GM21423 (cell line): ENCODE data around the gene ANKRD18B.
"Not testable (repeated sequence)": the region's sequence is repeated elsewhere in the genome, so short reads cannot be mapped to it uniquely, and the experiment has no call there.

ENCODE experiments used
- ATAC-seq: cut with Tn5 transposase; IDR thresholded peaks from one replicate; pipeline ENCODE4 v1.9.1; 2021; ENCODE audit warnings: mild to moderate bottlenecking, moderate library complexity; ENCODE audit not compliant: unreplicated experiment

ANKRD18B gene

DNA sequence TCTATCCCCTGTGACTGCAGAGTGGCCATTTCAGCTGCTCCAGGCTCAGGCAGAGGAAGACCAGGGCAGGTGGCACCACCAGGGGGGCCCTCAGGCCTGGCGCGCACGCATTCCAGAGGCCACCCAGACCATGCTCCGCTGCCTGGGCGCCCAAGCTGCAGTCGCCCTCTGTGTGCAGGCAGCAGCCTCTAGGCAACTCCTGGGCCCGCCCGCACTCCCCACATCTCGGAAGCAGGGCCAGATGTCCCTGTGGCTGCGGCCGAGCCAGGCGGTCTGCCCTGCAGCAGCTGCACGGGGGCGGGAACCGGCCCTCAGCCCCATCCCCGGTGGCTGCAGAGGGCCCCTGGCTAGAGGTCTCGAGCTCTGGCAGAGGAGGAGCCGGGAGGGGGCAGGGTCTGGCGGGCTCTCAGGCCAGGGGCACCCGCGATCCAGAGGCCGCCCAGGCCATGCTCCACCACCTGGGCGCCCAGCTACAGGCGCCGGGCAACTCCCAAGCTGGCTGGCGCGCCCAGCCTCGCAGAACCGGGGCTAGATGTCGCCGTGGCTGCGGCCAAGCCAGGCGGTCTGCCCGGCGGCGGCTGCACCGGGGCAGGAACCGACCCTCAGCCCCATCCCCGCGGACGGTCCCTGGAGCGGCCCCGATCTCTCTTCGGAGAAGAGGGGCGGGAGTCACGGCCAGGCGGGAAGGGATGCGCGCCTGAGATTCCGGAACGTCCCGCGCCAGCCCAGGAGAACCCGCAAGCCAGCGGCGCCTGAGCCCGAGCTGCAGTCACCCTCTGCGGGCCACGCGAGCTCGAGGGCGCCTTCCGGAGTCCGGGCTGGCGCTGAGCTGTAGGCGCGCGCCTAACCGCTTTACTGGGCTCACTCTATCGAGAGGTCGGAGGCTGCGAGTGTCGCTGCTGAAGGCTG lies at the start of gene ANKRD18B:
TSS of gene ANKRD18B (plus strand) at position 855 of the 909 bp plus-strand sequence. CDS start 239 bp downstream, outside the sequence.
- ATAC-seq: not testable (repeated sequence)

GRCh38 chr9:33475357-33475756 lies 48.7 kb upstream of the ANKRD18B start:
- no peak for ATAC-seq

DNA sequence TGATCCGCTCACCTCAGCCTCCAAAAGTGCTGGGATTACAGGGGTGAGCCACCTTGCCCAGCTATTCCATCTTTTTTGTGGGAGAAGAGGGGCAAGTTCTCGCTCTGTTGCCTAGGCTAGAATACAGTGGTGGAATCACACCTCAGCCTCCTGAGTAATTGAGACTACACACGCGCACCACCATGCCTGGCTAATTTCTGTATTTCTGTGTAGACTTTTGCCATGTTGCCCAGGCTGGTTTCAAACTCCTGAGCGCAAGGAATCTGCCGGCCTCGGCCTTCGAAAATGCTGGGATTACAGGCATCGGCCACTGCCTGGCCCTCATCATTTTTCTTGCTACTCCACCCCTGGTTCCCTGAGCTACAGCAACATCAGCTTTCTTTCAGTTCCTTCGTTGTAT lies 47.5 kb upstream of the ANKRD18B start:
- no peak for ATAC-seq

GRCh38 chr9:33480106-33480505 lies 43.9 kb upstream of the ANKRD18B start:
- ATAC-seq: no peak

DNA sequence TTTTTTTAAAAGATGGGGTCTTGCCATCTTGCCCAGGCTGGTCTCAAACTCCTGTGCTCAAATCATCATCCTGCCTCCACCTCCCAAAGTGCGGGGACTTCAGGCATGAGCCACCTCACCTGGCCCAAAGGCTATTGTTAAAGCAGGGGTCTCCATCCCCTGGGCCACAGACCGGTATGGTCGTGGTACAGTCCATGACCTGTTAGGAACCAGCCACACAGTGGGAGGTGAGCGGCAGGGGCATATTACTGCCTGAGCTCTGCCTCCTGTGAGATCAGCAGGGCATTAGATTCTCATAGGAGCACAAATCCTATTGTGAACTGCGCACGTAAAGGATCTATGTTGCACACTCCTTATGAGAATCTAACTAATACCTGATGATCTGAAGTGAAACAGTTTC lies 43.1 kb upstream of the ANKRD18B start:
- ATAC-seq: no peak

GRCh38 chr9:33485312-33485711 lies 38.7 kb upstream of the ANKRD18B start:
- not testable (repeated sequence) for ATAC-seq

DNA sequence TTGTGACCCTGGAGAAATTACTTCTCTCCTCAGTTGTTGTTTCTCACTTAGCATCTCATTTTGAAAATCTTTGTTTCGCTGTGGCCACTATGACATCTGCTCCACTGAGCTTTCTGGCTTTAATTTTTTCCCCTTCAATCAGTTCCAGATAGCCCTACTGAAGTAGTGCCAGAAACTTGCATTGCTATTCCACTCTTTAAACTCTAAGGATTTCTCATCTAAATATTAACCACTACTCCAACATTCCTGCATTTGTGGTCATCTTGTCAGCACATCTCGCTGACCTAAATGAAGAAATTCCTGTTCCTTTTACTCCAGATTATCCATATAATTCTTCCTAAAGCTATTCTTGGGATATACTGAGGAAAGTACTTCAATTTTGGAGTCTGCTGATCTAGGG lies 35.0 kb upstream of the ANKRD18B start:
- no peak for ATAC-seq

GRCh38 chr9:33493819-33494218 lies 30.2 kb upstream of the ANKRD18B start:
- ATAC-seq: not testable (repeated sequence)

- ATAC-seq: no peak
Observed at GRCh38 chr9:33498387-33498786, 25.7 kb upstream of the ANKRD18B start.

DNA sequence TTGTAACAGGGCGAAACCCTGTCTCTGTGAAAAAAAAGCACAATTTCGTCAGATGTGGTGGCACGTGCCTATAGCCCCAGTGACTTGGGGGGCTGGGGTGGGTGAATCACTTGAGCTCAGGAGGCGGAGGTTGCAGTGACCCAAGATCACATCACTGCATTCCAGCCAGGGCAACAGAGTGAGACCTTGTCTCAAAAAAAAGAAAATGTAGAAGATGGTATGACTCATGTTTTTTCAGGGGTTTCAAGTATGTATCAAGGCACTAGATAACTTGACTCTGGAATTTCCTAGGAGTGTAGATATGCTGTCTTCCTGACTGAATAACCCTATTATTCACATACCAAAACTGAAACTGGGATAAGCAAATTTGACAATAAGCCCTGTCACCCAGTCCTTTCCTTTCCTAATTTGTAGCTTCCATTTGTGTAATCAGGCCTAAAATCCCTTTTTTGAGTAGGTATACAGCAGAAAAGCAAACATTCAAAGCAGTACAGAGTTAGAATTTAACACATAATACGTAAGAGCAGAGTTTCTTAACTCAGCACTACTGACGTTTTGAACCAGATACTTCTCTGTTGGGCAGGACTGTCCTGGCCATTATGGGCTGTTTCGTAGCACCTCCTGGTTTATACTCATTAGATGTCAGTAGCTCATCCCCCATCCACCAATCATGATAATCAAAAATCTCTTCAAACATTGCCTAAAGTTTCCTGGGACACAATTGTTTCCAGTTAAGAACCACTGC lies 17.3 kb upstream of the ANKRD18B start:
- ATAC-seq: no peak

GRCh38 chr9:33510262-33511183 lies 13.5 kb upstream of the ANKRD18B start:
- ATAC-seq: no peak

DNA sequence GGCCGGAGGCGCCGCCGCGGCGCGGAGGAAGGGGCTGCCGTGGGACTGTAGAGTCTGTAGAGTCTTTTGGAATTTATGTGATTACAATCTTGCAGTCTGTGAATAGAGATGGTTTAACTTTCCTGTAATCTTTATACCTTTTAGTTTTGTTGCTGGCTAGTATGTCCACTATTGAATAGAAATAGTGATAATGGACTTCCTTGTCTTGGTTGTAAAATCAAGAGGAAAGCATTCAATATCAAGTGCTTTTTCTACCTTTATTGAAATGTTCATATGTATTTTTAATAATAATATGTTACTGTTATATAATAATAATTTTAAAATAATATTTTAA lies 12.9 kb upstream of the ANKRD18B start:
- not testable (repeated sequence) for ATAC-seq

DNA sequence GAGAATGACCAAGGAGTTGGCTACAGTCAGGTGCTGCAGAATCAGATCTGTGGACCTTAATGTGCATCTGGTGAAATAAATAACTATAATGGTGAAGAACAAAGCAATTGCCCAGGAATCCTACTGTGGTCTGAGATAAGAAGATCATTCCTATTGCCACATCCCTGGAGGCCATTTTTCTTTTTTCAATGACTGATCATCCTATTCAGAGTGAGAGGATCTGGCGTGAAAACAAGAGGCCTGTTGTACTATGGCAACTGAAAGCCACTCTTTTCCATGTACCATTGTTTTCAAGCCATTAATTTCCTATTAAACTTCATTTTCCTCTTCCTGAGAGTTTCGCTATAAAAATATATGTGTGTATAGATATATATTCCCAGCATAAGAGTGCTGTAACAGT lies 11.5 kb upstream of the ANKRD18B start:
- not testable (repeated sequence) for ATAC-seq

DNA sequence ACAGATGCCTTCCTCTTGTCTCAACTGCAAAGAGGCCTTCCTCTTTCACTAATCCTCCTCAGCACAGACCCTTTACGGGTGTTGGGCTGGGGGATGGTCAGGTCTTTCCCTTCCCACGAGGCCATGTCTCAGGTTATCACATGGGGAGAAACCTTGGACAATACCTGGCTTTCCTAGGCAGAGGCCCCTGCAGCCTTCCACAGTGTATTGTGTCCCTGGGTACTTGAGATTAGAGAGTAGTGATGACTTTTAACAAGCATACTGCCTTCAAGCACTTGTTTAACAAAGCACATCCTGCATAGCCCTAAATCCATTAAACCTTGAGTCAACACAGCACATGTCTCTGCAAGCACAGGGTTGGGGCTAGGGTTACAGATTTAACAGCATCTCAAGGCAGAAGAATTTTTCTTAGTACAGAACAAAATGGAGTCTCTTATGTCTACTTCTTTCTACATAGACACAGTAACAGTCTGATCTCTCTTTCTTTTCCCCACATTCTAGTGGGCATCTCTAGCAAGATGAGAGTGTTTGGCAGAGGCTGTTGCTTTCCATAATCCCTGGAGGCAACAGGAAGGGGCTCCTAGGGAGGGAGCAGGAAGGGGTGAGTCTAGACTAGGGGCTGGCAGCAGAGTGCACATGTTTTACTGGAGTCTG lies 8.6 kb upstream of the ANKRD18B start:
- ATAC-seq: not testable (repeated sequence)

- ATAC-seq: not testable (repeated sequence)
Observed at GRCh38 chr9:33516397-33516796, 7.7 kb upstream of the ANKRD18B start.

- no peak for ATAC-seq
Observed at GRCh38 chr9:33517373-33517772, 6.7 kb upstream of the ANKRD18B start.

DNA sequence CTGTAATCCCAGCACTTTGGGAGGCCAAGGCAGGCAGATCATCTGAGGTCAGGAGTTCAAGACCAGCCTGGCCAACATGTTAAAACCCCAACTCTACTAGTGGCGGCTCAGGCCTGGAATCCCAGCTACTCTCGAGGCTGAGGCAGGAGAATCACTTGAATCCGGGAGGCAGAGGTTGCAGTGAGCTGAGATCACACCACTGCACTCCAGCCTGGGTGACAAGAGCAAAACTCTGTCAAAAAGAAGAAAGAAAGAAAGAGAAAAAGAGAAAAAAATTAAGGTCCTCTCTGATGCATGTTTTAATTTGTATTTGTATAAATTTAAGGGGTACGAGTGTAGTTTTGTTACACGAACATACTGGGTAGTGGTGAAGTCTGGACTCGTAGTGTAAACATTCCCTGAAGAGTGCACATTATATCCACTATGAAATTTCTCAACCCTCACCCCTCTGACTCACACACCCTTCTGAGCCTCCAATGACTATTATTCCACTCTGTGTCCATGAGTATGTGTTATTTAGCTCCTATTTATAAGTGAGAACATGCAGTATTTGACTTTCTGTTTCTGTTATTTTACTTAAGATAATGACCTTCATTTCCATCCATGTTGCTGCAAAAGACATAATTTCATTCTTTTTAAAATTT lies 6.0 kb upstream of the ANKRD18B start:
- ATAC-seq: not testable (repeated sequence)

GRCh38 chr9:33521861-33522260 lies 2.2 kb upstream of the ANKRD18B start:
- not testable (repeated sequence) for ATAC-seq

- no peak for ATAC-seq
Observed at GRCh38 chr9:33524306-33524947, 376 bp downstream of the ANKRD18B start.
